A673 (cell line): ENCODE measurements around the gene ANO1.

Source experiments
- CTCF ChIP-seq: fragments of 300-800, 200-600 bp; sonication (generic); conservative IDR thresholded peaks from 2 replicates; pipeline ENCODE4 v1.5.1; 2017; ENCODE audit warnings: low read depth, mild to moderate bottlenecking, antibody characterized with exemption, low read length, moderate library complexity, mixed read lengths
- EZH2 ChIP-seq: fragments of 200-600 bp; sonication (generic); IDR thresholded peaks from 2 replicates; pipeline ENCODE4 v1.6.1; 2017; ENCODE audit warnings: borderline replicate concordance, low read depth, mild to moderate bottlenecking, mixed read lengths, antibody characterized with exemption, low read length; ENCODE audit not compliant: poor library complexity, severe bottlenecking

- no peak for TF ChIP-seq CTCF
- no peak for TF ChIP-seq EZH2
Measured at GRCh38 chr11:70105369-70105754, 27.2 kb downstream of the ANO1 start.
